Activated CD4-positive, alpha-beta T cell treated with anti-CD3 and anti-CD28 coated beads, Interleukin-2, Interleukin-6, amounts not matched to agents 100 ng/mL and 50 ng/mL, durations not matched to agents 16 hours and 8 hours (primary cell): ENCODE measurements around the gene MPZL2.
A peak's percentile ranks its signal among the peaks of the same experiment; 100 is the strongest.

Source experiments
- DNase-seq: peaks from one replicate; pipeline ENCODE4 v3.0.0-alpha.2; 2020

Gene MPZL2

GRCh38 chr11:118283037-118283636 is 19.0 kb upstream of the MPZL2 start:
- DNase-seq, result no peak

- DNase-seq, result no peak
Observed at GRCh38 chr11:118282606-118283005, 18.5 kb upstream of the MPZL2 start.

DNA sequence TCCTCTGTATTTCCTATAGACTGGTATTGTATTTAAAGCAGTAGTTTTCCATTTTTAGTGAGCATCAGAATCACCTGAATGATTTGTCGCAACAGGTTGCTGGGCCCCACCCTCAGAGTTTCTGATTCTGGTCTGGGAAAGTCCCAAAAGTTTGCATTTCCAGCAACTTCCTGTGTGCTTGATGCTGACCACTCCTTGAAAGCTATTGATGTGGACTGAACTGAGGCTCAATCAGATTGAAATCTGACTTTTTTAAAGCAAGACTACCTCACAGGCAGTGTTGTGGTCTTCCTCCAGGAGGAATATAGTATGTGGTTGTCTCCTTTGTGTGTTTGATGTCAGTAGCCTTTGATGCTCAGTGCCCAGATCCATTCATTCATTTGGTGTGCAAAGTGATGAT is 17.2 kb upstream of the MPZL2 start:
- peak; percentile 38 for DNase-seq

GRCh38 chr11:118277312-118277711 is 13.2 kb upstream of the MPZL2 start:
- DNase-seq, result peak; percentile 44

DNA sequence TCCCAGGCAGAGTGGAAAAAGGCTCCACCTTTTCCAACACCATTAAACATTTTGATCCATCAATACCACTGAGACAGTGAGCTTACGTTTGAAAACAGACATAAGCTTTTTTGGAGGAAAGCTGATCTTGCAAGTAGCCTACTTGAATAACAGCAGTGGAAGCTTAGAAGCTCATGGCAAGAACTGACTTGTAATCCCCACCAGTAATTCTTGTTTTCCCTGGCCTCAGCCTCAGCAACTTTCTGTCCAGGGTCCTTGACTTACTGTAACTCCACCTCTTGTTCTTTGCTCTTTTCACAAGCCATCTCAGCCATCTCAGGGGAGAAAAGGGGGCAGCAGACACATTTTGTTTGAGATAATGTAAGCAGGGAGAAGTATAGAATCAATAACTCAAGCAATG is 12.3 kb upstream of the MPZL2 start:
- DNase-seq, result no peak

GRCh38 chr11:118275176-118275575 is 11.1 kb upstream of the MPZL2 start:
- DNase-seq, result no peak

DNA sequence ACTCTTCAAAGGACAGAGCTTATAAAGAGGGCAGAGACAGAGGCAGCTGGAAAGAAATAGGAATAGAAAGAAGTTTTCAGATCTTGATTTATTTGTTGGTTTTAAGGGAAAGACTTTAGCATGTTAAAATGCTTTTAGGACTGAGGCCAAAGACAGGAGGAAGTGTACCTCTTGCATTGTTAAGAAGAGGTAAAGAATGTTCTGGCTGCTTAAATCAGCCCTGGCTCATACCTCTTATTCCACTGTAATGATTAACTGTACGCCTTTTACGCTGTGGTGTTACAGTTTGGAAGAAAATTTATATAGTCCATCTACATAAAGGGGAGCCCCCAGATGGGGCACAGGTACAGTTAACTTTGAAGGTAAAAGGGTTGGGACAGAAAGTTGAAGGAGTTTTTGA is 10.1 kb upstream of the MPZL2 start:
- DNase-seq, result no peak

DNA sequence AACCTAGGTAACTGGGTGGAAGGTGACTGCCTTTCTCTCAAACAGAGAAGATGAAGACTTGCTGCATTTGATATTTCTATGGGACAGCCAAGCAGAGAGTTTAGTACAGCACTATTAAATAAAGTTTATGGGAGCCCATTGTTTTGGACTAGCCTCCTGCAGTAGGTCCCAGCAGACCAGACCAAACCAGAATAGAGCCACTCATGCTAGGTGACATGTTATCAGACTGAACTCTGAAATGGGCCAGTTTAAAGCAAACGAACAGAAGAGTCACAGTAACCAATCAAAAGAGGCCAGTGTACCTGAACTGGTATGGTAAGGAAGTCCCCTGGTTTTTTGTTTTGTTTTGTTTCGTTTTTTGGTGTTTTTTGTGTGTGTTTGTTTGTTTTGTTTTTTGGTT is 7.9 kb upstream of the MPZL2 start:
- DNase-seq, result no peak

DNA sequence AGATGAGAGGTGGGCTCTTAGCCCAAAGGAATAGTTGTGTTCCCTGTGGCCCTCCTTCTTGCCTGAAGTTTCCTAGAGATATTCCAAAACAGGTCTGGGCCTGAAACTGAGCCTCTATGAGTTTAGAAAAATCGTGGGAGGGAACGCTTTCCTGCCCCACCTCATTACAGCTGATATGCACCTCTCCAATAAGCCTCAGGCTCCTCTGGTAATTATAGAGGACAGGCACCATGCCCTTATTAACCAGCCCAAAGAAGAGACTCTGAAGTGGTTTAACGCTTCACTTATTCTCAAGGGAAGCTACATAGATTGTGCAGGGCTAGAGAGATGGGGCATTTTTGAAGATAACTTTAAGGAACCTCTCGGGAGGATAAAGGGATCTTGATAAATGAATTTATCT is 3.4 kb upstream of the MPZL2 start:
- DNase-seq, result no peak

DNA sequence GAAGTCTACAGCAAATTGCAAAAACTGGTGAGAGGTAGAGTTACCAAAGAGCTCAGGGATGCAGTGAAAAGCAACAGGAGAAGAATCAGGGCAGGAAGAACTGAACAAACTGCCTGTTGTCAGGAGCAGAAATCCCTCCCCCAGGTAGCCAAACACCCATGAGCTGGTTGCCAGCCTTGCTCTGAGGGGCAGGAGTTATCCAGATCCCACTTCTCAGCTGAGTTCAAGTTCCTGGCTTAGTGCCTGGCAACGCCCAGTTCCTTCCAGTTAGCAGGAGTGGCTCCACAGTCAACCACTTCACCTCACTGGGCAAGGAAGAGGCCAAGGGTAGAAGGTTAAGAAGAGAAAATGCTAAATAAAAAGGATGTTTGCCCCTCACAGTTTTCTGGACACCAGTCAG is 1.9 kb upstream of the MPZL2 start:
- DNase-seq, result no peak

DNA sequence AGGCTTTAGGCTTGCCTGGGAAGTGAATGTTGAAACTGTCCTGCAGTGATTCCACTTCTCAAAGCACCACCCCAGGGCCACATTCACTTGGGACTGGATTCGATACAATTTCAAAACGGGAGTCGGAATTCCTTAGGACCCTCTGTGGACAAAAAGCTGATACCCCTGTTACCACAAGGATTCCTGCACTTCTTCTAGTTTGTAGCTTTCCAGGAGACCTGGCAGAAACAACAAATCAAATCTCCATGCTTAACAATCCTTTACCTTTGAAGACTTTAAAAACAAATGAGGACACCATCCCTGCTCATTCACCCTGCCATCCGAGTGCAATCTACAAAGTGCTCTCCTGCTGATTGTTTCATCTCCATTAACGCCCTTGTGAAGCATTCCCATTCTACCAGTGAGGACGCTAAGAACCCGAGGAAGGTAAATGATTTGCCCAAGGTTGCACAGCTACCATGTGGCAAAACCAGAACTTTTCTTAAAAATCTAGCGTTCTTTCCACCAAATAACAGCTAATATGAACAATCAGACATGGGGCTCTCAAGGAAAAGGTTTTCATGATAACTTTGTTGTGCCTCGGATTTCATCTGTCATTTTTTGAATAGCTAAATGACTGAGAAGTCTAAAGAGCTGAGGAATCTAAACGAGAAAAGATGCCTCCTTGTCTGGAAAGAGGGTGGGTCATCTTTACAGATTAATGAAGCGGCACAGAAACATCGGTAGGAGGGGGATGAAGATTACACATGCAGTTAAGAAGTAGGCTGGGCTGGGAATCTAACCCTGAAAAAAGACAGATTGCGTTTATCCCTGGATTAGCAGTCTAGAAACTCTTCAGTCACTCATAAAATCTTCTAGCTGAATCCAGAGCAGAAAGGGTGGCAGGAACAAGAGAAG is 720 bp upstream of the MPZL2 start:
- no peak for DNase-seq

DNA sequence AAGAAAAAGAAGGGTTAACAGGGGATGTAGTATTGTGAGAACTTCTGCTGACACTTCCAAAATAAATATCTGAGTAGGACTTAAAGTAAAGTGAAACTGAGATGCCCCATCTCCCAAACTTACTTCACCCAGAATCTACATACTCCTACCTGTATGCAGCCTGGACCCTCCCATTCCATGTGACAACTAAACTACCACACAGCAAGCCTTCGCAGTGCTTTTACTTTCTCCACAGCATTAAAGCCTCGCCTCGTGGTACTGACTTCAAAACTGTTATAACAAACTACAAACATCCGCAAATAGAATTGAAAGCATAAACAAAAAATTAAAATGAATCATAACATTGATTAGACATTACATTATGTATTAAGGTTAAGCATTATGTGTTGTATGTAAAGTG is 985 bp downstream of the MPZL2 start:
- DNase-seq, result no peak

DNA sequence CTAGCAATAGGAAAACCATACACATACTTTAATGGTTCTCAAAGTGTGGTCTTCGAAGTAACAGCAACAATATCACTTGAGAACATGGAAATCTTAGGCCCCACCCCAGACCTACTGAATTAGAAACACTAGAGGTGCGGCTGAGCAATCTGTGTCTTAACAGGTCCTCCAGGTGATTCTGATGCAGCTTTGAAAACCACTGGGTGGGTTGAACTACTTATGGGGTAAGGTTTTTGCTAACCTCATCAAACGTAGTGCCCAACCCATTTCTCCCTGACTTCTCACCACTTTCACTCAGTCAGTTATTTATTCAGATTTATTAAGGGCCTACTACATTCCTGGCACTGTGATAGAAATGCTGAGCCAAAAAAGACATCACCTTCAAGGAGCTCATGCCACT is 3.7 kb downstream of the MPZL2 start:
- DNase-seq, result no peak

DNA sequence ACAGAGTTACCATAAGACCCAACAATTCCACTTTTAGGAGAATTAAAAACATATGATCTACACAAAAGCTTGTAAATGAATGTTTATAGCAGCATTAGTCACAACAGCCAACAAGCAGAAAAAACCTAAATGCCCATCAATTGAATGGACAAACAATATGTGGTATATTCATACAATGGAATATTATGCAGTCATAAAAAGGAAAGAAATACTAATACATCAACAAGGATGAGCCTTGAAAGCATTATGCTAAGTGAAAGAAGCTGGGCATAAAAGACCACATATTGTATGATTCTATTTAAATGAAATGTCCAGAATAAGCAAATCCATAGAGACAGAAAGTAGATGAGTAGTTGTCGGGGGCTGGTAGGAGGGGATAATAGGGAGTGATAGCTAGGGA is 5.0 kb downstream of the MPZL2 start:
- DNase-seq, result no peak

DNA sequence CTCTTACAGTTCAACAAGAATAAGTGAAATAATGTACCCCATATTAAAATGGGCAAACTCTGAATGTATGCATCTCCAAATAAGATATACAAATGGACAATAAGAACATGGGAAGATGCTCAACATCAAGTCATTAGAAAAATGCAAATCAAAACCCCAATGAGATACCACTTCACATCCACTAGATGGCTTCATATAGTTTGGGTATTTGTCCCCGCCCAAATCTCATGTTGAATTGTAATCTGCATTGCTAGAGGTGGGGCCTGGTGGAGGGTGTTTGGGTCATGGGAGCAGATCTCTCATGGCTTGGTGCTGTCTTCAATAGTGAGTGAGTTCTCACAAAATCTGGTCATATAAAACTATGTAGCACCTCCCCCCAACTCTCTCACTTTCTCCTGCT is 5.7 kb downstream of the MPZL2 start:
- DNase-seq, result peak; percentile 32

DNA sequence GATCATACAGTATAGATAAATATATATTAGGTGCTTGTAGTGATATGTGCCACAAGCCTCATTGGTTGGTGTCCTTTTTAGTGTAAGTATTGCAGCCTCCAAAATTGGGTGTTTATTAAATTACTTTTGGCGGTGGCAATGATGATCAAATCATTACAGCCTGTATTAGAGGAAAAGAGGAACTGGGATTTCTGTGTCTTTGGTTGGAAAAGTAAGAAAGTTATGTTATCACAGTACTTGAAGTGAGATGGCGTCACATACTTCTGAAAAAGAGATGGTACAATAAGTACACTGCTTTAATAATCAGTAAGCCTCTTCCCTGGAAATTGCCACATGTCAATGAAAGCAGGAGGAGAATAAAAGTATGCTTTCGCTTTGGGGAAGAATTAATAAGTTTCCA is 11.4 kb downstream of the MPZL2 start:
- no peak for DNase-seq

DNA sequence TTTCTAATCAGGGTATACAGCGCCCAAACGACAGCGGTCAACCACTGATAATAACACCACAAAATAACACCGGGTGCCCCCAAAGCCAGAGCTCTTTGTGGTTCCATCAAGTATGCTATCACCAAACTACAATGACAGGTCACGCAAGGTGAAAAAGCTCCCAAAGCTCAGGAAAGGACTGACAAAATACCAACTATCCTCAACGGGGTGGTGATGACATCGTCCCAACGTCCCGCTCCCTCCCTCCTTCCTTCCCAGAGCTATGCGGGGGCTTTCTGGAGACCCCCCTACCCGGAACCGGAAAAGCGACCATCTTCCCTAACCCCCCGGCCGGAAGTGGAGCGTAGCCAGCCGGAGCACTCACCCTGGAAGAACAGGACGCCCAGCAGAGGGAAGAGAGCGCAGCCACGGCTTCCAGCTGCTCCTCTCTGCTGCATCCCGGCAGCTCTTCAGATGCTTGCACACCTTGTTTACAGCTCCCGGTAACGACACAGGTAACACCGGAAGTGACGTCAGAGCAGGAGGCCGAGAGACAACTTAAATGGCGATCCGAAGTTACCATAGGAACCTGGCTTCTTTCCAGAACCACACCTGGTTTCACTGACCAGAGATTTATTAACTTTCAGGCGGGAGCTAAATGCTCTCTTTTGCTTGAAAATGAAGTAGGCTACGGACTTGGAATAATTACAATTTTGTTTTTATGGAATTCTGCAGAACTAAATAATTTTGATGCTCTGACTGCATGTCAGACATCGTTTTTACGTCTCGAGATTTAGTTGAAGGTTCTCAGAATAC is 12.0 kb downstream of the MPZL2 start, which contains the start of gene MPZL3:
MPZL3 (minus strand) TSS at position 508 of the 795 bp plus-strand sequence; CDS start at position 437, 71 bp downstream.
- DNase-seq, result peak; percentile 88

DNA sequence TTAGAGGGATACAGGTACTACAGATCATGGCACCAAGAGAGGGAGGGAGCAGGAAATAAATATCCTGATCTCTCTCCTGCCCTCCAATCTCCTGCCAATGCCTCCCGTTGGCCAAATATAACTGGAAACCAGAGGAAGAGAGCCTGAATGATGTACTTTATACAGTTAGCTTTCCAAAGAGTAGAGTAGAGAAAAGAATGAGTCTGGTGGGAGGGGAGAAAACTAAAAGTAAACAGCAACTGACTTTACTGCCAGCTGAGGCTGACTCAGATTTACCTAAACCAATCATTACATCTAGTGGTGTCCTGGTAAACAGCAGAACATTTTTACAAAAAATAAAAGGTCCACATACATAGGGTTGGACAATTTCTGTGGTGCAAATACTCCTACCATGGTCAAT is 17.1 kb downstream of the MPZL2 start:
- DNase-seq, result peak; percentile 53

DNA sequence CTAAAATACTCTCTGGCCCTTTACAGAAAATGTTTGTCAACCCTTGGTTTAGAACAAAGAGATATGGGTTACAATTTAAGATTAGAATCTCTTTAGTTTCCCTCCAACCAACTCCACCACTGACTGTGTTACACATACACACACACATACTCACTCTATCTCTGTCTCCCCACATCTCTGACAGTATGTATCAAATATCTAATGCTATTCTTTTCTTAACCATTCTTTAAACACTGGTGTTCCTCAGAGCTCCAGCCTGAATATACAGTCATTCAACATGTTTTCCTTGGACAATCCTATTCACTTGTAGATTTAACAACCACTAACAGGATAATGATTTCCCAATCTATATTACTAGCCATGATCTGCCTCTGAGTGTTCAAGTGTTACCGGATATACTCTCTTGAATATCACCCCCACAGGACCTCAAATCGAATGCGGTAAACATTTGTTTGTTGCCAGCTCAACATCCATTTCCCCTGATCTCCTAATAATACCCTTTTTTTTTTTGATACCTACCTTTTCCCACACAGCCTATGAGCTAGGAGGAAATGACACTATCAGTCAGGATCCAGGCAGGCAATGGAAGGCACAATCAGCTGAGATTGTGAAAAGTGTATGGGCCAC is 18.0 kb downstream of the MPZL2 start:
- DNase-seq, result no peak

DNA sequence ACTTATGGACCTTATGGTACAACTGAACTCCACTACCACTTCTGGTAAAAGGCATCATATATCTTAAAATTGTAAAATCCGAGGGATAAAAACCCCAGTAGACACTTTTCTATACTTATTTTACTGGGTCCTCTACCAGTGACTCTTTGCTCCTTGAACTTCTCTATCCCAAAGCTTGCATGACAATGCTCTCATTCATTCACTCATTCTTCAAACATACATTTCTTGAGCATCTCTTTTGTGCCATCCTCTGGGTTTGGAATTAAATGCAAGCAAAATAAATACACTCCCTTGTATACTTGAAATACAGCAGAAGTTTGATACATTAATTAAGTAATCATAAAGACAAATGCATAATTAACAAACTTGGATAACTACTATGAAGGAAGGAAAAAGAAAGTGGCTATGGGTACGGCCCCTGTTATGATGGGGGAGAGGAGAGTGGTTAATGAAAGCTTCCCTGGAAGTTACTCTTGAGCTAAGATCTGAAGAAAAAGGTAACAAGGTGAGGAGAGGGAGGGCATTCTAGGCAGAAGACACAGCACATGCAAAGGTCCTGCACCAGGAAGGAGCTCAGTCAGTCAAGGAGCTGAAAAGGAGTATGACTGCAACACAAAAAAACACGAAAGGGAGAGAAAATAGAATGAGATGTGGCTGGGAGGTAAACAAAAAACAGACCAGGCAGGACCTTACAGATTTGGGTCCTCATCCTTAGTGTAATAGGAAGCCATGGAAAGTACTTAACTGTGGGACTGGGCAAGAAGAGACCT is 19.9 kb downstream of the MPZL2 start:
- no peak for DNase-seq

DNA sequence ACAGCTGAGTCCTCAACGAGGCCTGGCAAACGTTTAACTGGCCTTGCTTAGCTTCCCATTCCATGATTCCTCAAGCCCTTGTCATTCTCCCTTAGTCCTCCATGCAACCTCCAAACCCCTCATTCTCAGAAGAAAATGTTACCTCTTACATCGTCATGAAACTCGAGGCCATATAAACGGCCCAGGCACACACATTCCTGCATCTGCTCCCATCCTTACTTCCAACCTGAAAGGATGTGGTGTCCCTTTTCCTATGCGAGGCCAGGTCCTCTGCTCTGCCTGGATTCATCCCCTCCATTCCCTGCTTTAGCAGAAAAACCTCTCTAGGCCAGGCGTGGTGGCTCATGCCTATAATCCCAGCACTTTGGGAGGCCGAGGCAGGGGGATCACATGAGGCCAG is 20.9 kb downstream of the MPZL2 start:
- no peak for DNase-seq

DNA sequence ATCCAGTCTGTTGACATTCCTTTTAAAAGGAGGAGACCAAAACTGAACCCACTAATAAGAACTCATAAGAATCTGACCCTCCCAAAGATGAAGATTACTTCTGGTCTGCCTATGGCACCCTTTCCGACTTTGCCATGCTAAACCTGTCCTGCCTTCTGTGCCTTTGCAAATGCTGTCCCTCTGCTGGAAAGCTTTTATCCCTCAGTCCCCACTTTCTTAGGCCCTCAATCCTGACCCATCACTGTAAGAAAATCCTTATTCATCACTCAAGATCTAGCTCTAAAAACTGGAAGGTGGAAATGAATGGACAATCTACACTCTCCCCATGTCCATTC is 22.4 kb downstream of the MPZL2 start:
- no peak for DNase-seq
